NT2/D1 (cell line): ENCODE results near the gene ZKSCAN4.

Experiments
- DNase-seq: peaks from one replicate; pipeline ENCODE4 v3.0.0-alpha.2; 2011; ENCODE audit warnings: low read depth, low spot score
- H3K27me3 ChIP-seq: 2 replicates; pipeline ENCODE4 v1.6.0; 2011; ENCODE audit warnings: mild to moderate bottlenecking; ENCODE audit not compliant: insufficient read length, insufficient read depth
- H3K36me3 ChIP-seq: 2 replicates; pipeline ENCODE4 v1.6.1; 2011; ENCODE audit warnings: mild to moderate bottlenecking, low read length, mixed read lengths; ENCODE audit not compliant: insufficient read depth, insufficient read length
- H3K4me1 ChIP-seq: 2 replicates; pipeline ENCODE4 v1.5.1; 2011; ENCODE audit not compliant: insufficient read depth, insufficient read length
- H3K4me3 ChIP-seq: 2 replicates; pipeline ENCODE4 v1.5.1; 2011; ENCODE audit warnings: low read depth; ENCODE audit not compliant: insufficient read length
- H3K9ac ChIP-seq: 2 replicates; pipeline ENCODE4 v1.6.0; 2011; ENCODE audit warnings: low read depth; ENCODE audit not compliant: insufficient read length
- H3K9me3 ChIP-seq: 2 replicates; pipeline ENCODE4 v1.5.1; 2011; ENCODE audit warnings: mild to moderate bottlenecking, low read length; ENCODE audit not compliant: insufficient read depth
- SUZ12 ChIP-seq: IDR thresholded peaks from 2 replicates; pipeline ENCODE4 v1.6.1; 2011; ENCODE audit not compliant: insufficient read length, insufficient read depth; ENCODE audit errors: extremely low read depth
- YY1 ChIP-seq: IDR thresholded peaks from 2 replicates; pipeline ENCODE4 v1.6.1; 2011; ENCODE audit not compliant: insufficient read length, insufficient read depth
- ZNF274 ChIP-seq: IDR thresholded peaks from 2 replicates; pipeline ENCODE4 v1.6.1; 2011; ENCODE audit warnings: mild to moderate bottlenecking, low read depth, low read length

Gene ZKSCAN4

GRCh38 chr6:28206928-28207509 is 45.0 kb downstream of the ZKSCAN4 start:
- no peak for DNase-seq
- TF ChIP-seq YY1, result no peak
- no peak for TF ChIP-seq SUZ12
- no peak for TF ChIP-seq ZNF274
- Histone ChIP-seq H3K27me3 (peaks cover 77% of the 10 kb centered on the region), H3K4me3 (peak overlapping the region; percentile 35), H3K9me3 (no peaks in the 10 kb centered on the region), H3K9ac (no peak overlapping the region), H3K36me3 (no peaks in the 10 kb centered on the region), H3K4me1 (no peaks in the 10 kb centered on the region)

- no peak overlapping the region for H3K9ac ChIP-seq
- no peak for DNase-seq
- H3K27me3 ChIP-seq, result peaks cover 72% of the 10 kb centered on the region
- H3K9me3 ChIP-seq, result no peaks in the 10 kb centered on the region
- TF ChIP-seq SUZ12 (no peak), ZNF274 (no peak), YY1 (no peak)
- H3K4me1 ChIP-seq, result no peaks in the 10 kb centered on the region
- no peak overlapping the region for H3K4me3 ChIP-seq
- H3K36me3 ChIP-seq, result no peaks in the 10 kb centered on the region
These were observed 45.5 kb downstream of the ZKSCAN4 start for GRCh38 chr6:28206527-28206926.

- Histone ChIP-seq H3K4me3 (no peak overlapping the region), H3K4me1 (no peaks in the 10 kb centered on the region), H3K36me3 (no peaks in the 10 kb centered on the region), H3K9ac (no peak overlapping the region), H3K27me3 (peaks cover 65% of the 10 kb centered on the region), H3K9me3 (no peaks in the 10 kb centered on the region)
- no peak for TF ChIP-seq YY1
- no peak for TF ChIP-seq ZNF274
- no peak for TF ChIP-seq SUZ12
- DNase-seq, result no peak
These were observed 46.2 kb downstream of the ZKSCAN4 start for GRCh38 chr6:28205879-28206278.

GRCh38 chr6:28203201-28203600 is 48.9 kb downstream of the ZKSCAN4 start:
- Histone ChIP-seq H3K4me1 (no peaks in the 10 kb centered on the region), H3K36me3 (no peaks in the 10 kb centered on the region), H3K9ac (no peak overlapping the region), H3K4me3 (no peak overlapping the region), H3K9me3 (no peaks in the 10 kb centered on the region), H3K27me3 (peaks cover 39% of the 10 kb centered on the region)
- DNase-seq, result peak; percentile 36
- TF ChIP-seq YY1 (no peak), ZNF274 (no peak), SUZ12 (no peak)

GRCh38 chr6:28200020-28200419 is 52.0 kb downstream of the ZKSCAN4 start:
- Histone ChIP-seq H3K36me3 (no peaks in the 10 kb centered on the region), H3K27me3 (peaks cover 7% of the 10 kb centered on the region), H3K9ac (no peak overlapping the region), H3K9me3 (no peaks in the 10 kb centered on the region), H3K4me1 (no peaks in the 10 kb centered on the region), H3K4me3 (no peak overlapping the region)
- no peak for DNase-seq
- no peak for TF ChIP-seq ZNF274
- TF ChIP-seq SUZ12, result no peak
- TF ChIP-seq YY1, result no peak
